HG03439 (cell line): Measurements from ENCODE around the gene ENTREP1.
"Not testable (repeated sequence)": the region's sequence is repeated elsewhere in the genome, so short reads cannot be mapped to it uniquely, and the experiment has no call there.

Source experiments
- ATAC-seq: cut with Tn5 transposase; IDR thresholded peaks from one replicate; pipeline ENCODE4 v1.9.1; 2021; ENCODE audit warnings: mild to moderate bottlenecking, moderate library complexity; ENCODE audit not compliant: unreplicated experiment

ENTREP1 gene

DNA sequence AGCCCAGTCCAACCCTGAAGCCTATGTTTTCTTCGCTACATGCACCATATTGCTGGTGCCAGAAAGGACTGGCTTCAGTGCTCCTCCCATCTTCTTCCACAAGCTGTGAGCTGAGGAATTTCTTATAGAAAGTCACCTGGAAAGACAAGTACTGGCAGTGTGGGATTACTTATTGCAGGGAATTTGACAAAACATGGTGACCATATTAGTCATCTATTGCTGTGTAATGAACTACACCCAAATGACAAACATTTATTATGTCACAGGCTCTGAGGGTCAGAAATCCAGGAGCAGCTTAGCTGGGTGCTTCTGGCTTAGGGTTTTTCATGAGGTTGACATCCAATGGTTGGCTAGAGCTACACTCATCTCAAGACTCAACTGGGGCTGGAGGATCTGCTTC, 75.5 kb downstream of the ENTREP1 start:
- no peak for ATAC-seq

DNA sequence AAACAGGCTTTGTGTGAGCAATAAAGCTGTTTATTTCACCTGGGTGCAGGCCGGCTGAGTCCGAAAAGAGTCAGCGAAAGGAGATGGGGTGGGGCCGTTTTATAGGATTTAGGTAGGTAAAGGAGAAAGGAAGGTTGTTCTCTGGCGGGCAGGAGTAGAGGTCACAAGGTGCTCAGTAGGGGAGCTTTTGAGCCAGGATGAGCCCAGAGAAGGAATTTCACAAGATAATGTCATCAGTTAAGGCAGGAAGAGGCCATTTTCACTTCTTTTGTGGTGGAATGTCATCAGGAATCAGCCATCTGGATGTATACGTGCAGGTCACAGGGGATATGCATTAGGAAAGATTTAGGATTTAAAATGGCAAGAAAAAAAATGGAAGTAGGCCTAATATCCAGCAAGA, 84.9 kb downstream of the ENTREP1 start:
- ATAC-seq: not testable (repeated sequence)

DNA sequence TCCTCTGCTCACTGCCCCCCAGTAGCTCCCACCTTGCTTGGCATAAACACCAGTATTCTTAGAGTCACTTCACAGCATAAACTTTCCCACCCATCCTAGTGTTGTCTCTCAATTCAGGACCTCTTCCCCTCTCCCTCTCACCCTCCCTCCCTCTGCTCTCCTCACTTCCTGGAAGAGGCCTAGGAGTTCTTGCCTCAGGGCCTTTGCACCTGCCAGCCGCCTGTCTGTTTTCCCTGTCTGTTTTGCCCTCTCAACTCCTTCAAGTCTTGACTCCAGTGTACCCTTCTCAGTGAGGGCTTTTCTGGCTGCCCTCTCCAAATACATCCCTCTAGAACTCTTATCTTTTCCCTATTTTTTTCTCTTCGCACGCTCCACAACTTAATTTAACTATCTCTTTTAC, 86.2 kb downstream of the ENTREP1 start:
- no peak for ATAC-seq

DNA sequence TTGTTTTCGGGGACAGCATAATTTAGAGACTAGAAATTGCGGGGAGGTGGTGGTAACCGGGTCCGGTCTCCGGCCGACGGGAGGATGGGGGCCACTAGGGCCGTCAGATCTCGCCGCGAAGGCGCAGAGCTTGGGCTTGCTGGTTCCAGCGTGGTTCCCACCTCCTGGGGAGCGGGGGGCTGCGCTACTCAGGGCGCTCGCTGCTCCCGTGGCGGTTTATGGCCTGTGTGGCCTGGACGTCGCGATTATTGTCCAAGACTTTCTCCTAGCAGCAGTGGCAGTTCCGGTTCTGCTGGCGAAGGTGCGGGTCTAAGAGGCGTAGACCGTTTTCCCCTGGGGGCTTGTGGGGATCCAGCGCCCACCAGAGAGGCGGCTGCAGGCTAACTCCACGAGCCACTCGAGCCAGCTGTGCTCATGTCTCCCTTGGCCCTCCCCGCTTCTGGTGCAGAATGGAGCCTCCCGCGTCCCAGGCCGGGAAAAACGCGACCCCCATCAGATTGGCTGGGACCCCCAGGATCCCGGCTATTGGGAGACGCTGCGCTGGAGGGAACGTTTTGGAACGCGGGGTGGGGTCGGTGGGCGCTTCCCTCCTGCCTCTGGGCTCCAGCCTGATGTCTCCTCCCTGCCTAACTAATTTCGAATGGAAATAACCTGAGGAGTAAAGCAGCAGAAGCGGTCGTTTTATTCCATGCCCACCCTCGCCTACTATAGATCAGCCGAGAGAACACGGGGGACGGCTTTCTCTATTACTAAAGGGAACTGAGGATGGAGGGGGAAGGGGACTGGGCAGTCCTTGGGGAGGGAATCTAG, 87.1 kb downstream of the ENTREP1 start:
- ATAC-seq: no peak

DNA sequence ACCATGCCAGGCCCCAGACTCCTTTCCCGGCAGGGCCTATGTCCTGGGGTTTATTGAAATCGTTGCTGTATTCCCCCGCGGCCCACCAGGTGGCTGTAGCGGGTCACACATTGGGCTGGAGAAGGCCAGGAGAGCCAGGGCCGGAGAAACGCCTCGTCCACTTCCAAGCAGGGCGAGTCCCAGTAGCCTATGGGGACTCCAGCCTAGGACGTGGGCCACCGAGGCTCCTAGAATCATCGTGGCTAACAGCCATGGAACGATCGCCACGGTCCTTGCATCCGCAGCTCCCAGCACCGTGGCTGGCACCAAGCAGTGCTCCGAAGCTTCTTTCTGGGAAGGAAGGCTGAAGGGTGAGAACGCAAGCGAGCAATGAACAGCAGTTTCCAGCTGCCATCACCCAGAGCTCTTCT, 87.7 kb downstream of the ENTREP1 start:
- no peak for ATAC-seq

DNA sequence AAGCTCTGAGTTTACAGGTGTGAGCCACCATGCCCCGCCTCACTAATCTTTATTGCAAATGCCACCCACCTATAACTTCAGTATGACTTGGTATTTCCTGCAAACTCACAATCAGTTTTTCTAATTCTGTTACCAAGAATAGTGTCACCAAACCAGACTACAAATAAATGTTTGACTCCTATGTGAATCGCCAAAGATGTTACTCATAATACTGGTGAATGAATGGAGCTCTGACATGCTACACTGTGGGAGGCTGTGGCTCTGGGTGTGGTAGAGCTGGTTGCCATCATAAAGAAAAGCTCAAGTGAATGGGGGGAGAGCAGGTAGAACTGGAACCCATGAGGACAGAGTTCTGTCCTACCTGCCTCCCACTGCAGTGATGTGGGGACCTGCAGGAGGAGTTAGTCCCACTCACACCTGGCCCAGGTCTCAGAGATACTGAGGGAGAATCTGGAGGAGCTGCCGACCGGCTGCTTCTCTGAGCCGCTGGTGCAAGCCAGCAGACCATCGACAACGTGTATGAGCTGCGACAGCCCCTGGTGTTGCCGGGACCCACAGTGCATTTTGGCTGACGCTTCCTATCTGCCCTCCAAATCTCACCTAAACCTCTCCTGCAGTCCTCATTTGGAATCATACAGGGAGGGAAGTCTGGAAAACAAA, 95.7 kb downstream of the ENTREP1 start:
- no peak for ATAC-seq

DNA sequence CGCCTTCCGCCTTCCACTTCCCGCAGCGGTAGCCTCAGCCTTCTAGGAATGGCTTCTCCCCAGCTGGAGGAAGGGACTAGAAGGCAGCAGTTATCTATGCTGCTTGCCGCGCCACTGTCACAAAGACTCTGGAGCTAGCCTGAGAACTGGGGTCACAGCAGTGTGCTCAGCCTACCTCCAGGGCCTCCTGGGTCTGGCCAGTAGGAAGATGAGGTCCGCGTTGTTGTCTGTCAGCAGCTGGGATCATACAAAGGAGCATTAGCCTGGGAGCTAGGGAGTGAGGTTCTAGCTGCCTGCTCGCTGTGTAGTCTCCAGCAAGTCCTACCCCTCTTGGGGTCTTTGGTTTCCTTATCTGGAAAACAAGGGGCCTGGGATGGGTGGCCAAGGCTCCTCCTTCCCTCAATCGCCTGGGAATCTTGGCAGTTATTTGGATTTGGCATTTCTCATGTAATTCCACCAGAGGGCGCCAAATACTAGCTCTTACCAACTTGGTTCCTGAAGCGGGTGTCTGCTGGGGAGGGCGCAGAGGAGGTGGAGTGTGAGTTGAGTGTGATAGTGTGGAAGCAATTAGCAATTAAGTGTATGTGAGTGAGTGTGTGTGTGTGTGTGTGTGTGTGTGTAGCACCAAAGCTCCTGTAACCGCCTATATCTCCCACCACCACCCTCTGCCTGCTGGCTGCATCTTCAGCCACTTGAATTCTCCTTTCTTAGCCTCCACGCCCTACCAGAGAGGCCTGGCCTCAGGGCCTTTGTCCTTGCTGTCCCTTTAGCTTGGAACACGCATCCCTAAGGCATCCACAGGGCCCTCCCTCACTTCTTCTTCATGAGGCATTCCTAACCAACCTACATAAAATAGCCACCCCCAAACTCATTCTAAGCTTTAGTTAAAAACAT, 97.1 kb downstream of the ENTREP1 start:
- no peak for ATAC-seq

DNA sequence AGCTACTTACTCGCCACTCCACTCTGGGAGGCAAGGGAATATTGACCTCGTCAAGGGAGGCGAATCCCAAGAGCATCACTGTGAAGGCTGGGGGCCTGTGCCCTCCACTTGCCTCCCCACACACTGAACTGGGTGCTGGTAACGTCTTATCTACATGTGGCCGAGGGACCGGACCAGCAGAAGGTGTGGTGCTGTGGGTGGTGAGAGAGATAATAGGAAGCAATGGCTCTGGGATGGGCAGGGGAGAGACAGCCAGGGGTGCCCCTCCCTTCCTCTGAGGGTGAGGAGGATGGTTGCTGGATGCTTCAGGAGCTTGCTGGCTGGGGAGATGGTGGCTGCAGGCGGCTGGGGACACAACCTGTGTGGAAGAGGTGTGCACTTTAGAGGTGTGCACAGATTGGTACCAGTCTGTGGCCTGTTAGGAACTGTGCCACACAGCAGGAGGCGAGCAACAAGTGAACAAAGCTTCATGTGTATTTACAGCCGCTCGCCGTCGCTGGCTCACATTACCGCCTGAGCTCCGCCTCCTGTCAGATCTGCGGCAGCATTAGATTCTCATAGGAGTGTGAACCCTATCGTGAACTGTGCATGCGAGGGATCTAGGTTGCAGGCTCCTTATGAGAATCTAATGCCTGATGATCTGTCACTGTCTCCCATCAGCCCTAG, 100.3 kb downstream of the ENTREP1 start:
- no peak for ATAC-seq

DNA sequence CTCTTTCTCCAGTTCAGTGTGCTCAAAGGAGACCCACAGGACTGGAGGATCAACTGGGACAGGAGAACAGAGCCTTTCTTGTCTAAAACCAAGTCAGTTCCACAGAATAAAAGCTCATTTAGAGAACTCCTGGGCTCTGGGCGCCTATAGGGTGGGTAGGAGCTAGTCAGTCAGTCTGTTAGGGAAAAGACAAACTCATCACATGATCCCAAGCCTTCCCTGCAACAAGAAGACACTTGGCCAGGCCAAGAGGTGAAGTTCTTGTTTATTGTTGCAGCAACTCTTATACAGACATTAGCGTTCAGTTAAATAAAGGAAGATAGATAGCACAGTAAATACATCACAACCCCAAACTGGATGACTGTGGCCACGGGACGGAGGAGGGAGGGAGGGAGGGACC, 102.3 kb downstream of the ENTREP1 start:
- no peak for ATAC-seq

DNA sequence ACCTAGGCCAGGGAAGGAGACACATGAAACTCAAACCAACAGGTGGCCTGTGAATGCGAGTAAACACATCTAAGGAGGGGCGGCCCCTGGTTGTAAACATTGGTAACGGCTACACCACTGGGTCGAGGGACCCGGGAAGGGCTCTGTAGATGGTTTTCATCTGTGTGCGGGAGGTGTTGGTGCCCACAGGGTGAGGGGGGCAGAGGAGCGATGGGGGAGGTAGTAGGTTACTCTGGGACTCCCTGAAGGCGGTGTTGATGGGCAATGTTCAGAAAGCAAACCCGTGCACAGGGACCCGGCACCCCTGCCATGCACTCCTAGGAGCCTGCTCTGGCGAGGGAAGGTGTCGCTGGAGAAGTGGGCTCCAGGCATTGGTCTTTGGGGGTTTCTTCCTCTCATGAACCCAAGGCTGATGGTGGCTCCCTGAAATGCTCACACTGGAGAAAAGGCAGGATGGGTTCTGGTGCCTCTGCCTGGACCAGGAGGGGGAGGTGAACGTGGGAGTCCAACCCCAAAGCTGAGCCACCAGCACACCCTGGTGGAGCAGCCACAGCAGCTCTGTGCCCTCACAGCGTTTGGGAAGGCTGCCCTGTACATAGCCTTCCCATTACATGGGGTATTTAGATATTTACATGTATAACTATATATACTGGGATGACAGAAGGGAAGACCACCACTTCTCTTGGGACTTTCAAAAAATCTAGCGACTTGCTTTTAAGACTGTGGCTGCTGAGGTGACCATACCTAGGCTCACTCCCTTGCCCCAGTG, 103.2 kb downstream of the ENTREP1 start:
- ATAC-seq: no peak

DNA sequence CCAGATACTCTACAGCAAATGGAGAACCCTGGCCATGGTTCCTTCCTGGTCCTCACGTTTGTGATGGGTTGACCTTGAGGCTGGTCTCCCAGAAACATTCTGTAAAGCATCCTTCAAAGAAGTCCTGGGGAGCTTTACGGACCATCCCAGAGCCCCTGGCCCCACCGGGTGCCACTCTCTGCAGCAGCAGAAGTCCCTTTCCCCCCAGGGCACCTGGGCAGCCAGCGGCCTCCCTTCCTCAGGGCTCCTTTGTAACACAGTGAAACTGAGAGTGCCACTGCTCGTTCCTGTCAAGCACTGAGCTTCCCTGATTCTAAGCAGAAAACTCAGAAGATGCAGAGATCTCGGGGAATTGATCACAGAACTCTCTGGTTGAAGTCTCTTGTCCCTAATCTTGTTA, 104.3 kb downstream of the ENTREP1 start:
- no peak for ATAC-seq

DNA sequence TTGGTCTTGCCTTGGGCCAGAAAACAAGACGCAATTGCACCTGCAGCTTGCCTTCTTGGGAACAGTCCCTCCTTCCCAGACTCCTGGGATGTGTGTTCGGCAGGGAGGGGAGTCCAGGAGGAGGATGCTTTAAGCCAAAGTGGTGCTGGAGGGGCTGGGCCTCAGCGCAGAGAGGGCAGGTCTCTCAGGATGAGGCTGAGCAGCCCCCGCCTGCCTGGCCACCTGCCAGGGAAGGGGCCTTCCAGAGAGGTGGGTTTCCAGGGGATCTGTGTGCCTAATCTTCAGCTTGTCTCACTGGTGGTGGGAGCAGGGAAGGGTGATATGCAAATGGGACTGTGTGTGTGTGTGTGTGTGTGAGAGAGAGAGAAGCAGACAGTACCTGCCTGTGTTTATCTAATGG, 105.2 kb downstream of the ENTREP1 start:
- no peak for ATAC-seq

DNA sequence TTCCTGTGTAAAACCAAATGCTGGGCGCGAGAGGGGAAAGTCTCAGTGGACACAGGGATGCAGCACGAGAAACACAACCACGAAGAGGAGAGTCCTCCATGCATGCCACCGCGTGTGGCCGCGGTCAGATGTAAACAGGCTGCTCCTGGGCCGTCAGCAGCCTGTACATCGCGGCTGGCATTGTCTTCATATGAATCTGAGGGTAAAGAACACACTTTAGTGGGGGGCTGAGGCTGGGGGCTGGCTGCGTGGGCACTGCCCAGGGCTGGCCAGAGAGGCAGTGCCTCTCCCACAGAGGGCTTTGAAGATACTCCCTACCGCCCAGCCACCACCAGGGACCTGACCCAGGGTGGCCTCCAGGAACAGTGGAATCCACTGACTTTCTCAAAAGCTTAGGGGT, 106.2 kb downstream of the ENTREP1 start:
- no peak for ATAC-seq

DNA sequence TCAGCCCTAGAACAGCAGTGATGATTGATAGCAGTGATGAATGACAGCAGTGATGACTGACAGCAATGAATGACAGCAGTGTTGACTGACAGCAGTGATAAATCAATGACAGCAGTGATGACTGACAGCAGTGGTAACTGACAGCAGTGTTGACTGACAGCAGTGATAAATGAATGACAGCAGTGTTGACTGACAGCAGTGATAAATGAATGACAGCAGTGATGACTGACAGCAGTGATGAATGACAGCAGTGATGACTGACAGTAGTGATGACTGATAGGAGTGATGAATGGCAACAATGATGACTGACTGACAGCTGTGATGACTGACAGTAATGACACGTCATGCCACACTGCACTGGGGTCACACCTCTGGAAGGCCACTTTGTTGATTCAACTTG, 106.8 kb downstream of the ENTREP1 start:
- ATAC-seq: no peak

DNA sequence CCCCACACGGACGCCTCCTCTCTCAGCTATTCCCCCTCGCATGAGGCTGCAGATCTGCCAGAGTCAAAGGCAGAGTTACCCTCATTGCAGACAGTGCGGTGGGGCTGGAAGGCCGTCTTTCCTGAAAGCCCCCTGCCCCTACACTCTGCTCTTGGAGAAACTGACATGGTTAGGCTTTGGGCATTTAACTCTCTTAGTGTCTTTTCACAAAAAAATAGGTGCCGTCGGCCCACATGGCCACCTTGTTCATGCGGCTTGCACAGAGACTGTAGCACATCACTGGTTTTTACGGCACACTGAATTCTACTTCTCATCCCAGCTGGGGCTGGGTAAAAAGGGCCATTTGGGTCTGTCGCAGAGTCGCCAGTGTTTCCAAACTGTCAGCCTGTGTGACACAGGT, 107.6 kb downstream of the ENTREP1 start:
- no peak for ATAC-seq

DNA sequence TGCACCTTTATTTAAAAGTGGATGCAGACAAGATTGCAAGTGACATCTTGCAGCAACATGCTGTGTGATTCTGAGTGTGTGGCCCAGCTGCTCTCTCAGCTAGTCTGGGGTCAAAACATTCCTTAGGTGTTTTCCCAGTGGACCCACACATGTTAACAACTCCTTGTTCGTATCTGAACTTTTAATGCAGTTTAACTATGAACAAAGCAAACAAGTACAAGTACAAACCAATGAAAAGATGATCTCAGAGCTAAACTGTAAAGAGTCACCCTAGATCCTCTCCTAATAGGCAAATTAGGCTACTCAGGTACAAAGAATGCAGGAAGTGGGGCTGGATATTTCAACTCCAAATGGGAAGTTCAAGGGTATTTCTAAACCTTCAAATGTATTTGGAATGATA, 108.4 kb downstream of the ENTREP1 start:
- no peak for ATAC-seq

DNA sequence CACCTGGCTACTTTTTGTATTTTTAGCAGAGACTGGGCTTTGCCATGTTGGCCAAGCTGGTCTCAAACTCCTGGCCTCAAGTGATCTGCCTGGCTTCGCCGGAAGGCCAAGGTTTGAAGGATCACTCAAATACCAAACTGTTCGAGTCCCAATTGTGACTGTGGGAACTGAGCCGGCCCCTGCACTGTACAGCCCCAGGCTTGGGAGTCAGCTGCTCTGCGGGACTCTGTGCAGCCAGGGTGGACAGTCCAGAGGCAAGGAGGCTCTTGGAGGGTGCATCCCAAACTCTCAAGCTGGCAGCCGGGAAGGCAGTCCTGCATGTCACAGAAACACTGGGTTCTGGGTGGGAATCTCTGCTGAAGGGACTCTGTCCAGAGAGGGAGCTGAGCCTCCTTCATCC, 109.0 kb downstream of the ENTREP1 start:
- ATAC-seq: no peak

DNA sequence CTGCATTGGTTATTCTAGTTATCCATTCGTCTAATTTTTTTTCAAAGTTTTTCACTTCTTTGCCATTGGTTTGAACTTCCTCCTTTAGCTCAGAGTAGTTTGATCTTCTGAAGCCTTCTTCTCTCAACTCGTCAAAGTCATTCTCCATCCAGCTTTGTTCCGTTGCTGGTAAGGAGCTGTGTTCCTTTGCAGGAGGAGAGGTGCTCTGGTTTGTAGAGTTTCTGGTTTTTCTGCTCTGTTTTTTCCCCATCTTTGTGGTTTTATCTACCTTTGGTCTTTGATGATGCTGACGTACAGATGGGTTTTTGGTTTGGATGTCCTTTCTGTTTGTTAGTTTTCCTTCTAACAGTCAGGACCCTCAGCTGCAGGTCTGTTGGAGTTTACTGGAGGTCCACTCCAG, 114.6 kb downstream of the ENTREP1 start:
- ATAC-seq: not testable (repeated sequence)

DNA sequence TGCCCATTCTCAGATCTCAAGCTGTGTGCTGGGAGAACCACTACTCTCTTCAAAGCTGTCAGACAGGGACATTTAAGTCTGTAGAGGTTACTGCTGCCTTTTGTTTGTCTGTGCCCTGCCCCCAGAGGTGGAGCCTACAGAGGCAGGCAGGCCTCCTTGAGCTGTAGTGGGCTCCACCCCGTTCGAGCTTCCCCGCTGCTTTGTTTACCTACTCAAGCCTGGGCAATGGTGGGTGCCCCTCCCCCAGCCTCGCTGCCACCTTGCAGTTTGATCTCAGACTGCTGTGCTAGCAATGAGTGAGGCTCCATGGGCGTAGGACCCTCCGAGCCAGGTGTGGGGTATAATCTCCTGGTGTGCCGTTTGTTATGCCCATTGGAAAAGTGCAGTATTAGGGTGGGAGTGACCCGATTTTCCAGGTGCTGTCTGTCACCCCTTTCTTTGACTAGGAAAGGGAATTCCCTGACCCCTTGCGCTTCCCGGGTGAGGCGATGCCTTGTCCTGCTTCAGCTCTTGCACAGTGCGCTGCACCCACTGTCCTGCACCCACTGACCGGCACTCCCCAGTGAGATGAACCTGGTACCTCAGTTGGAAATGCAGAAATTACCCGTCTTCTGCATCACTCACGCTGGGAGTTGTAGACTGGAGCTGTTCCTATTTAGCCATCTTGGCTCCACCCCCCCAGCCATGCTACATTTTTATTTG, 115.4 kb downstream of the ENTREP1 start:
- ATAC-seq: not testable (repeated sequence)
